WERI-Rb-1 (cell line): ENCODE measurements around the gene TFB1M.
A peak's percentile ranks its signal among the peaks of the same experiment; 100 is the strongest.

ENCODE experiments used
- DNase-seq: peaks from one replicate; pipeline ENCODE4 v3.0.0-alpha.2; 2020
- H3K27ac ChIP-seq: fragments of 250-450 bp; sonication (Bioruptor Pico); 2 replicates; pipeline ENCODE4 v1.5.1; 2020; ENCODE audit warnings: mild to moderate bottlenecking, moderate library complexity
- H3K27me3 ChIP-seq: fragments of 250-450 bp; sonication (Bioruptor Pico); 2 replicates; pipeline ENCODE4 v1.5.1; 2021; ENCODE audit warnings: mild to moderate bottlenecking, low read depth, moderate library complexity; ENCODE audit not compliant: insufficient read depth, severe bottlenecking
- H3K36me3 ChIP-seq: fragments of 250-450 bp; sonication (Bioruptor Pico); 2 replicates; pipeline ENCODE4 v1.5.1; 2020; ENCODE audit warnings: mild to moderate bottlenecking, moderate library complexity
- H3K4me3 ChIP-seq: 2 replicates; pipeline ENCODE4 v1.5.1; 2011; ENCODE audit warnings: low read depth, mild to moderate bottlenecking, control low read depth, low read length
- H3K9me3 ChIP-seq: fragments of 250-450 bp; sonication (Bioruptor Pico); 2 replicates; pipeline ENCODE4 v1.5.1; 2021; ENCODE audit warnings: mild to moderate bottlenecking, moderate library complexity; ENCODE audit not compliant: severe bottlenecking
- CTCF ChIP-seq: IDR thresholded peaks from 2 replicates; pipeline ENCODE4 v1.5.1; 2011; ENCODE audit warnings: low read depth, mild to moderate bottlenecking, control low read depth, inconsistent platforms, low read length

The TFB1M gene

GRCh38 chr6:155319902-155320301, 5.6 kb upstream of the TFB1M start:
- H3K27ac ChIP-seq, result no peak overlapping the region
- no peak for DNase-seq

GRCh38 chr6:155317186-155317585, 2.9 kb upstream of the TFB1M start:
- Histone ChIP-seq H3K9me3 (no peaks in the 10 kb centered on the region), H3K4me3 (no peak overlapping the region), H3K36me3 (0 out of 2 replicates have a peak, but pooled peaks cover 2% of the 10 kb centered on the region), H3K27ac (peak overlapping the region; percentile 85), H3K27me3 (no peaks in the 10 kb centered on the region)
- no peak for DNase-seq
- no peak for TF ChIP-seq CTCF

More at GRCh38 chr6:155319902-155320301, 5.6 kb upstream of the TFB1M start:
- H3K36me3 ChIP-seq, result no peaks in the 10 kb centered on the region
- no peak for TF ChIP-seq CTCF
- no peaks in the 10 kb centered on the region for H3K9me3 ChIP-seq
- no peak overlapping the region for H3K4me3 ChIP-seq
- no peaks in the 10 kb centered on the region for H3K27me3 ChIP-seq

GRCh38 chr6:155316419-155316818, 2.1 kb upstream of the TFB1M start:
- peaks cover 7% of the 10 kb centered on the region; the same call in 1 of the 2 replicates for H3K36me3 ChIP-seq
- H3K9me3 ChIP-seq, result no peaks in the 10 kb centered on the region
- peak; percentile 49 for DNase-seq
- no peak overlapping the region for H3K4me3 ChIP-seq
- no peaks in the 10 kb centered on the region for H3K27me3 ChIP-seq
- TF ChIP-seq CTCF, result no peak
- peak overlapping the region; percentile 85 for H3K27ac ChIP-seq

GRCh38 chr6:155315516-155315871, 1.2 kb upstream of the TFB1M start:
- H3K9me3 ChIP-seq, result no peaks in the 10 kb centered on the region
- no peaks in the 10 kb centered on the region for H3K27me3 ChIP-seq
- H3K27ac ChIP-seq, result peak overlapping the region; percentile 85
- no peak for DNase-seq
- peaks cover 11% of the 10 kb centered on the region for H3K36me3 ChIP-seq
- no peak for TF ChIP-seq CTCF
- peak overlapping the region; percentile 97 for H3K4me3 ChIP-seq

GRCh38 chr6:155314773-155315515, 660 bp upstream of the TFB1M start:
- peak overlapping the region; percentile 97 for H3K4me3 ChIP-seq
- peak; percentile 56 for DNase-seq
- no peaks in the 10 kb centered on the region for H3K27me3 ChIP-seq
- H3K9me3 ChIP-seq, result no peaks in the 10 kb centered on the region
- H3K36me3 ChIP-seq, result peaks cover 16% of the 10 kb centered on the region
- H3K27ac ChIP-seq, result peak overlapping the region; percentile 85
- no peak for TF ChIP-seq CTCF
